Activated CD4-positive, CD25-positive, alpha-beta regulatory T cell treated with anti-CD3 and anti-CD28 coated beads, Interleukin-2, amount 50 U/mL, for 24 hours (primary cell): Measurements from ENCODE around the gene PSTPIP2.
"Not testable (repeated sequence)": the region's sequence is repeated elsewhere in the genome, so short reads cannot be mapped to it uniquely, and the experiment has no call there.

Experiments used
- ATAC-seq, 2 donors: fragments of 150-1000 bp; cut with Tn5 transposase; one replicate each; pipeline ENCODE4 v1.10.0; 2021; ENCODE audit warnings: mild to moderate bottlenecking in 1 of 2, moderate library complexity in 1 of 2

Gene PSTPIP2

GRCh38 chr18:46071653-46072375 is at the start of gene PSTPIP2:
Gene PSTPIP2, minus strand, starts transcription at chr18:46072260. Its CDS starts 72 bp downstream, at chr18:46072188.
- peak; percentile 74 to 80 for ATAC-seq

- no peak for ATAC-seq
Observed at GRCh38 chr18:46113751-46114150, 41.7 kb upstream of the PSTPIP2 start.

- no peak for ATAC-seq
Observed at GRCh38 chr18:46110406-46110805, 38.3 kb upstream of the PSTPIP2 start.

- ATAC-seq = no peak
Observed at GRCh38 chr18:46109386-46109785, 37.3 kb upstream of the PSTPIP2 start.

- peak; percentile 94 to 97 for ATAC-seq
Observed at GRCh38 chr18:46104128-46104911, 32.3 kb upstream of the PSTPIP2 start, which contains the start of gene HAUS1. Gene HAUS1, plus strand, starts transcription at chr18:46104385. Its CDS starts 27 bp downstream, at chr18:46104412.

- no peak for ATAC-seq
Observed at GRCh38 chr18:46099463-46099862, 27.4 kb upstream of the PSTPIP2 start.

DNA sequence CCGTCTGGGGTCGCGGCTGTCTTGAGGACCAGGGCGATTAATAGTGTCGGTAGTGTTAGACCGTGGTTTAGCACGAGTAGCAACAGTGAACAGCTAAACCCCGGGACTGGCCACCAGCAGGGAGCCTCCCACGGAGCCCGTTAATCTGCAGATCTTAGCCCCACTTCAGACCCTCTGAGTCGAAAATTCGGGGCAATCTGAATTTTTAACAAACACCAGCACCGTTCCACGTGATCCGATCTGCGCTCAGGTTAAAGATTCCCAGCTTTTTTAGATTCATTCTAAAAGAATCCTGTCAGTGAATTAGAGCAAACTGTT is 26.5 kb upstream of the PSTPIP2 start:
- ATAC-seq = peak in 1 of 2 donors; percentile 1

DNA sequence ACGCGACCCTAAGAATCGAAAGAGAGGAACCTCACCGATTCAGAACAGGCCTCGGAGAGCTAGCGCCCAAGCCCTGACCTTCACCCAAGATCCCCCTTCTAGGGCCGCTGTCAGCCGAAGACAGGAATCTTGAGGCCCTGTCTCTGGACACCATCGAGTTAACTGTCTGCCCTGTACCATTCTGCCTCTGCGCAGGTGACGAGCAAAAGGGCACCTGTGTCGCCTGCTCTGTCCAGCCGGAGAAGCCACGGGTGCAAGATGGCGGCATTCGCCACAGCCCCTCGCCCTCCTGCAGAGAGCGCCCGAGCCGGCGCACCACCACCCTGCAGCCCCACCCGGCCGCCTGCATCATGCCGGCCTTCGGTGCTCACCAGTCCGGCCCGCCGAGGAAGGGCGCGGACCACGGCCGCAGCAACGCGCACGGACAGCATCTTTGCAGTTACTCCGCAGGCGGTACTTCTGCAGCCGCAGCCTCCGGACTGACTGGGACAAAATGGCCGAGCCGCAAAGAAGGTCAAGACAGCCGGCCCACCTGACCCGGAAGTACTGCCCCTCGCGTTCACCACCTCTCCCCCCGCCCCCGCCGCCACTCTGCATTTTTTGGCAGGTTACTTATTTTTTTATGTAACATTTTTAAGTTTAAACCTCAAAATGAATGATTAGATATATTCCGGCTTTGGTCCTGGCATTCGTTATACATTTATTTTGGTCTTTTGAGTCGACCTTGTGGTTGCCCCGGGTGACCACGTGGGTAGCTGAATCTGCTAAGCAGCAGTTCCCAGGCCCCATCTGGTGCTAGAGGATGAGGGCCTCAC is 25.9 kb upstream of the PSTPIP2 start, which contains the start of gene ATP5F1A:
Gene ATP5F1A (minus strand): TSS at position 496 of the 815 bp plus-strand sequence. CDS start 65 bp downstream, at position 431.
- ATAC-seq = peak; percentile 85 to 89

DNA sequence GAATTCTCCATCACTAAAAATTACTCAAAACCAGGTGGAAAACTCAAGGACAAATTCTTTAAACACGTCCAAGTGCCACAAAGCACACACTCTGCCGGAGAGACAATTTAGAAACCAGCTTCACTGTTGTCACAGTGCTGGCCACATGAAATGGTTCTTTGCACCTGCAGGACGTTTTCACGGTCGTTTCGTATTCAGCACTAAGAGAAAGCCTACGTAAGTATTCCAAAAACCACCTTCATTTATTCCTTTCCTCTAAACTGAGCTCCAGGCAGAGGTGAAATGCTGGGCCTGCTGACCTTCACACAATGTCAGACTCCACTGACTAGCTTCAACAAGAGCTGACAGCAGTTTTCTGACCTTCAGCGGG is 25.4 kb upstream of the PSTPIP2 start:
- peak; percentile 3 to 11 for ATAC-seq

DNA sequence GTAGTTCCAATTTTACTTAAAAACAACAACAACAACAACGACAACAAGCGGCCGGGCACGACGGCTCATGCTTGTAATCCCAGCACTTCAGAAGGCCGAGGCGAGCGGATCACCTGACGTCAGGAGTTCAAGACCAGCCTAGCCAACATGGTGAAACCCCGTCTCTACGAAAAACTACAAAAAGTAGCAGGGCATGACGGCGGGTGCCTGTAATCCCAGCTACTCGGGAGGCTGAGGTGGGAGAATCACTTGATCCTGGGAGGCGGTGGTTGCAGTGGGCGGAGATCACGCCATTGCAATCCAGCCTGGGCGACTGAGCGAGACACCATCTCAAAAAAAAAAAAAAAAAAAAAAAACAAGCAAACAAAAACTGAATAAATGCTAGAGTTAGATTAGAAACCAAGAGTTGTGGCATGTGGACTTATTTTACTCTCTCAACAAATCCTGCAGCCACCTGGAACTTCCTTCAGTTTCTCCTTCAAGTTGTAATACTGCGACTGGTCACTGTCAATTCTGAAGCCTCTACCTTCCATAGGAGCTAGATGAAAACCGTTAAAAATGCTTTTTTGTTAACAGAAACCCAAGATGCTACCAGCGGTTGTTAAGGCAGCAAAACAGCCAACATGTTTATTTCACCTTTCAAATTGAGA is 24.7 kb upstream of the PSTPIP2 start:
- no peak for ATAC-seq

GRCh38 chr18:46095532-46095931 is 23.5 kb upstream of the PSTPIP2 start:
- ATAC-seq = no peak

DNA sequence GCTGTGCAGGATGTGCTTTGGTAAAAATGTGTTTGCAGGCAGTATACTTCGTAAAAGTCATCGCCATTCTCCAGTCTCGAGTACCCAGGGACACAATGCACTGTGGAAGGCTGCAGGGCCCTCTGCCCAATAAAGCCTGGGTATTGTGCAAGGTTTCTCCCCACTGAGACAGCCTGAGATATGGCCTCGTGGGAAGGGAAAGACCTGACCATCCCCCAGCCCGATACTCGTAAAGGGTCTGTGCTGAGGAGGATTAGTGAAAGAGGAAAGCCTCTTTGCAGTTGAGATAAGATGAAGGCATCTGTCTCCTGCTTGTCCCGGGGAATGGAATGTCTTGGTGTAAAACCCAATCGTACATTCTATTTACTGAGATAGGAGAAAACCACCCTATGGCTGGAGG is 16.4 kb upstream of the PSTPIP2 start:
- not testable (repeated sequence) for ATAC-seq

DNA sequence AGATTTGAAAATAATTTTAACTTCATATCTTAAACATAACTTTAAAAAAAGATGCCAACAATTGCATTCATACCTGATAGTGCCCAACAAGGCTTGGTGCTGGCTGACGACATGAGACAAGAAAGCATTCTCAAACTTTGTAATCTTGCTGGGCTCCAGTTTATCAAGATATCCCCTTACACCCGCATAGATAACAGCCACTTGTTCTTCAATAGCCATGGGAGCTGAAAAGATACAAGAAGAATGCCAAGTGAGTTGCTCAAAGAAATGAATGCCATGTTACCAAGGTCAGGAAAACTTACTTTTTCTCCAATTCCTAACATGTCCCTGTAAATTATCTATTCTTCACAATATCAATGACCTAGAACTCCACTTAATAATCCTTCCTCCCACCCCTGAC is 12.4 kb upstream of the PSTPIP2 start:
- ATAC-seq = no peak

DNA sequence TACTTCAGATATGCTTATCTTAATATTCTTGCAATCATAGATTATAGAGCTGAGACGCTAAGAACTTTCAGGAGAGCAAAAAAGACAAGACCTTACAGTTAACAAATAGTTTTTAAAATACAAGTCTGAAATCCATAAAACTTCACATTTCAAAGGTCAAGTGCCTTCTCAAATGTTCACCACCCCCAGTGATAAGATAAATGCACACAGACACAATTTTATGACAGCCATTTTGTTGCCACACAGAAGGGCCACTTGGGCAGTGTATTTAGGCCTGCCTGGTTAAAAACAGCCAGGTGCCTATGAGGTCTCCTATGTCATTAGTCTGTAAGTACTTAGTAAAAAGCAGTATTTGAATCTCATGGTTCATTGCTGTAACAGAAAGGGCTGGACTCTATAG is 8.1 kb upstream of the PSTPIP2 start:
- ATAC-seq = no peak

DNA sequence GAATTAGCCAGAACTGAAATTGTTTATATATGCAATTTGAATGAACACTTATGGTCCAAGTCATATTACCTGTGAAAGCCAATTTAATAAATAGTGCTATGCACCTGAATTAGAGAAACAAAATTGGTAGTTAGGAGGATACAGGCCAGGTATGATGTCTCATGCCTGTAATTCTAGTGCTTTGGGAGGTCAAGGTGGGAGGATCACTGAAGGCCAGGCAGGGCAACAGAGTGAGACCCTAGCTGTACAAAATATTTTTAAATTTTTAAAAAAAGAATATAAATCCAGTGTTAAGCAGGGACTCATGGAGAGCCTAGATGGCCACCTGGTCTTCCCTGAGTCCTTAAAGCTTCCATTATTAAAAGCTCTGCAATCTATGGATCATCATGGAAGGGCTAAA is 7.3 kb upstream of the PSTPIP2 start:
- ATAC-seq = no peak

GRCh38 chr18:46073474-46074331 is 1.6 kb upstream of the PSTPIP2 start:
- peak; percentile 50 to 54 for ATAC-seq

- no peak for ATAC-seq
Observed at GRCh38 chr18:46072959-46073358, 899 bp upstream of the PSTPIP2 start.

GRCh38 chr18:46072376-46072867 is 362 bp upstream of the PSTPIP2 start:
- ATAC-seq = no peak

GRCh38 chr18:46070815-46071652 is 1.0 kb downstream of the PSTPIP2 start:
- no peak for ATAC-seq

GRCh38 chr18:46070232-46070631 is 1.8 kb downstream of the PSTPIP2 start:
- no peak for ATAC-seq
